H1 (cell line): ENCODE results near the gene WDFY4. TPM values are rescaled to one million over a fixed set of nuclear protein-coding genes. Genes with fewer than 3 reads are reported as not detected.

Experiments
- CTCF ChIA-PET: fragments of 300-600 bp; sonication (Branson Sonifier 250); formaldehyde crosslinking; loops from one replicate; lab custom pipeline; 2021; ENCODE audit not compliant: partially characterized antibody; lab: Charles Lee
- POLR2A ChIA-PET: fragments of 300-600 bp; sonication (Branson Sonifier 250); formaldehyde crosslinking; loops from one replicate; lab custom pipeline; 2021; ENCODE audit warnings: inconsistent platforms; ENCODE audit not compliant: partially characterized antibody; lab: Charles Lee
- DNase-seq, 2 experiments: peaks; one replicate each; pipeline versions ENCODE4 v3.0.0 to v3.0.0-alpha.2; 2010 to 2022; ENCODE audit warnings: low spot score in 2 of 2, low read depth in 1 of 2, mixed read lengths in 1 of 2
- FAIRE-seq: peaks from 2 replicates; lab custom pipeline; 2011; peaks lifted over from hg19 to GRCh38; lab: Jason Lieb, UNC
- H2AFZ ChIP-seq: 2 replicates; pipeline ENCODE4 v1.8.1; 2012; ENCODE audit warnings: low read length, inconsistent platforms
- H2AK5ac ChIP-seq: 2 replicates; pipeline ENCODE4 v1.6.1; 2013; ENCODE audit warnings: low read depth, low read length
- H2BK120ac ChIP-seq: replicated peaks from 2 replicates; pipeline ENCODE3; 2013; ENCODE audit warnings: low read depth, low read length, inconsistent platforms
- H2BK12ac ChIP-seq: 2 replicates; pipeline ENCODE4 v1.6.1; 2013; ENCODE audit warnings: low read depth, low read length
- H2BK15ac ChIP-seq: 2 replicates; pipeline ENCODE4 v1.6.1; 2013; ENCODE audit warnings: low read length
- H2BK20ac ChIP-seq: 2 replicates; pipeline ENCODE4 v1.6.1; 2013; ENCODE audit warnings: low read length
- H2BK5ac ChIP-seq: 2 replicates; pipeline ENCODE4 v1.6.1; 2013; ENCODE audit warnings: low read depth, low read length
- H3K14ac ChIP-seq: 2 replicates; pipeline ENCODE4 v1.6.1; 2013; ENCODE audit warnings: inconsistent platforms; ENCODE audit not compliant: insufficient read length
- H3K18ac ChIP-seq: 2 replicates; pipeline ENCODE4 v1.6.1; 2013; ENCODE audit warnings: low read length; ENCODE audit errors: extremely low read depth
- H3K23ac ChIP-seq: 2 replicates; pipeline ENCODE4 v1.6.1; 2013; ENCODE audit warnings: inconsistent platforms; ENCODE audit not compliant: insufficient read length
- H3K23me2 ChIP-seq: 2 replicates; pipeline ENCODE4 v1.6.1; 2013; ENCODE audit warnings: low read depth, low read length
- H3K27ac ChIP-seq: 2 replicates; pipeline ENCODE4 v1.6.1; 2011; ENCODE audit warnings: low read depth, low read length, inconsistent platforms
- H3K27me3 ChIP-seq, 4 experiments: replicated peaks in 1 of 4; 1 replicate in 1 of 4; 2 replicates in 3 of 4; pipeline versions ENCODE4 v1.6.1 to v1.8.1; 2011 to 2013; ENCODE audit warnings: low read length in 3 of 4, mild to moderate bottlenecking in 3 of 4, inconsistent platforms in 2 of 4, mixed read lengths in 2 of 4, moderate library complexity in 1 of 4; ENCODE audit not compliant: control insufficient read depth in 3 of 4, insufficient read depth in 3 of 4; ENCODE audit errors: extremely low read depth in 1 of 4
- H3K36me3 ChIP-seq, 4 experiments: 2 replicates each; pipeline versions ENCODE4 v1.6.1 to v1.8.1; 2011 to 2013; ENCODE audit warnings: mild to moderate bottlenecking in 4 of 4, low read length in 3 of 4, moderate library complexity in 2 of 4, control low read depth in 1 of 4, inconsistent platforms in 1 of 4; ENCODE audit not compliant: insufficient read depth in 4 of 4, control insufficient read depth in 2 of 4
- H3K4ac ChIP-seq: replicated peaks from 2 replicates; pipeline ENCODE3; 2013; ENCODE audit warnings: low read length, low read depth, mixed read lengths, inconsistent platforms; ENCODE audit not compliant: insufficient read length
- H3K4me1 ChIP-seq, 4 experiments: replicated peaks in 1 of 4; 1 replicate in 1 of 4; 2 replicates in 3 of 4; pipeline versions ENCODE4 v1.6.1 to v1.8.1; 2011 to 2013; ENCODE audit warnings: low read length in 3 of 4, inconsistent platforms in 2 of 4, mixed read lengths in 1 of 4; ENCODE audit not compliant: insufficient read depth in 4 of 4, control insufficient read depth in 3 of 4
- H3K4me2 ChIP-seq, 2 experiments: 2 replicates each; pipeline versions ENCODE4 v1.6.1 to v1.8.1; 2011 to 2013; ENCODE audit warnings: low read depth in 2 of 2, low read length in 2 of 2, control low read depth in 1 of 2, inconsistent platforms in 1 of 2, mild to moderate bottlenecking in 1 of 2; ENCODE audit not compliant: insufficient read depth in 1 of 2
- H3K4me3 ChIP-seq, 4 experiments: fragments of 200-600, 300-600 bp in 1 of 4; sonication (generic), shearing (Covaris generic), sonication (Bioruptor Twin) in 1 of 4; 2 replicates each; pipeline versions ENCODE4 v1.5.1 to v1.8.1; 2011 to 2016; ENCODE audit warnings: low read length in 4 of 4, low read depth in 3 of 4, control low read depth in 2 of 4, inconsistent platforms in 2 of 4, mild to moderate bottlenecking in 2 of 4, mixed read lengths in 1 of 4, moderate library complexity in 1 of 4; ENCODE audit not compliant: insufficient read depth in 2 of 4; ENCODE audit errors: extremely low read depth in 1 of 4
- H3K56ac ChIP-seq: replicated peaks from 2 replicates; pipeline ENCODE3; 2013; ENCODE audit warnings: low read depth, mild to moderate bottlenecking, mixed read lengths, low read length, inconsistent platforms; ENCODE audit not compliant: insufficient read length
- H3K79me1 ChIP-seq: 2 replicates; pipeline ENCODE4 v1.6.1; 2013; ENCODE audit warnings: low read depth, low read length, control low read depth
- H3K79me2 ChIP-seq, 2 experiments: 2 replicates each; pipeline versions ENCODE4 v1.6.1 to v1.8.1; 2012 to 2013; ENCODE audit warnings: low read length in 2 of 2, mild to moderate bottlenecking in 2 of 2, inconsistent platforms in 1 of 2; ENCODE audit not compliant: insufficient read depth in 2 of 2, control insufficient read depth in 1 of 2
- H3K9ac ChIP-seq, 4 experiments: replicated peaks in 1 of 4; 1 replicate in 1 of 4; 2 replicates in 3 of 4; pipeline versions ENCODE4 v1.6.1 to v1.8.1; 2011 to 2013; ENCODE audit warnings: low read depth in 3 of 4, low read length in 3 of 4, control low read depth in 2 of 4, mild to moderate bottlenecking in 2 of 4, moderate library complexity in 2 of 4, inconsistent platforms in 1 of 4; ENCODE audit errors: extremely low read depth in 1 of 4
- H3K9me3 ChIP-seq, 2 experiments: 2 replicates each; pipeline versions ENCODE4 v1.6.1 to v1.8.1; 2012 to 2013; ENCODE audit warnings: mild to moderate bottlenecking in 2 of 2, moderate library complexity in 2 of 2, control low read depth in 1 of 2, inconsistent platforms in 1 of 2, low read depth in 1 of 2, low read length in 1 of 2, mixed read lengths in 1 of 2; ENCODE audit not compliant: insufficient read depth in 2 of 2
- H4K20me1 ChIP-seq, 2 experiments: replicated peaks in 1 of 2; 2 replicates each; pipeline versions ENCODE3 to v1.8.1; 2011 to 2013; ENCODE audit warnings: inconsistent platforms in 2 of 2, low read length in 2 of 2, mild to moderate bottlenecking in 1 of 2; ENCODE audit not compliant: insufficient read depth in 2 of 2, control insufficient read depth in 1 of 2
- H4K5ac ChIP-seq: 2 replicates; pipeline ENCODE4 v1.6.1; 2013; ENCODE audit warnings: low read length, low read depth, mixed read lengths, inconsistent platforms; ENCODE audit not compliant: insufficient read length
- H4K8ac ChIP-seq: 2 replicates; pipeline ENCODE4 v1.8.0; 2013; ENCODE audit warnings: mild to moderate bottlenecking, moderate library complexity, low read length, inconsistent platforms; ENCODE audit not compliant: insufficient read depth; ENCODE audit errors: extremely low read depth
- H4K91ac ChIP-seq: replicated peaks from 2 replicates; pipeline ENCODE3; 2013; ENCODE audit warnings: low read length, mixed read lengths, inconsistent platforms; ENCODE audit not compliant: insufficient read length
- CTBP2 ChIP-seq: IDR thresholded peaks from 2 replicates; pipeline ENCODE4 v1.7.0; 2011; ENCODE audit warnings: borderline replicate concordance, mild to moderate bottlenecking, moderate library complexity, mixed read lengths, low read length; ENCODE audit not compliant: insufficient read depth, insufficient read length
- E2F6 ChIP-seq: IDR thresholded peaks from 2 replicates; pipeline ENCODE4 v1.6.1; 2012; ENCODE audit warnings: inconsistent platforms
- NRF1 ChIP-seq: IDR thresholded peaks from 2 replicates; pipeline ENCODE4 v1.6.1; 2011; ENCODE audit warnings: mild to moderate bottlenecking, low read depth, low read length, improper control_type of control experiment
- POLR2A ChIP-seq, 2 experiments: IDR thresholded peaks; 1 replicate in 1 of 2; 2 replicates in 1 of 2; pipeline ENCODE4 v1.6.1; 2011; ENCODE audit warnings: low read depth in 2 of 2, low read length in 2 of 2, mild to moderate bottlenecking in 2 of 2; ENCODE audit errors: control extremely low read depth in 1 of 2
- SIRT6 ChIP-seq: IDR thresholded peaks from one replicate; pipeline ENCODE4 v1.7.1; 2012; ENCODE audit warnings: low read length, inconsistent platforms
- SP2 ChIP-seq: IDR thresholded peaks from 2 replicates; pipeline ENCODE4 v1.6.1; 2012; ENCODE audit warnings: mild to moderate bottlenecking, low read length, inconsistent platforms
- WGBS, 2 experiments: shearing (Covaris generic) in 1 of 2; methylation state at CpG; one replicate each; pipeline versions ENCODE4 v1.1.6 to v1.1.7; 2013 to 2015; ENCODE audit warnings: low lambda C conversion rate in 2 of 2, mixed read lengths in 2 of 2, inconsistent platforms in 1 of 2, low coverage in 1 of 2, missing lambda C conversion rate in 1 of 2; ENCODE audit not compliant: insufficient replicate concordance in 2 of 2, insufficient coverage in 1 of 2, insufficient read length in 1 of 2; ENCODE audit errors: extremely low coverage in 1 of 2, missing lambda C conversion rate in 1 of 2; 5-methylcytosine and 5-hydroxymethylcytosine counted together
- polyA plus RNA-seq, 7 experiments: library from polyadenylated mRNA; depleted of rRNA in 3 of 7; stranded (reverse) in 5 of 7; unstranded in 2 of 7; fragments of >200 nt in 5 of 7; fragments of 200-250 nt in 2 of 7; gene quantifications; 1 replicate in 5 of 7; 2 replicates in 1 of 7; 4 replicates in 1 of 7; pipeline versions ENCODE4 v1.2.1 to v1.2.3, GENCODE V29; 2011 to 2013; ENCODE audit warnings: missing spikeins in 2 of 7, mixed read lengths in 2 of 7
- total RNA-seq: library from RNA; stranded (reverse); fragmentation: NEBNext Ultra II Directional; extraction: Animal tissue kit (Norgen Biotek cat#: 25700); gene quantifications from 2 replicates; pipeline ENCODE4 v1.2.1, GENCODE V29; 2021

Gene WDFY4
- total and polyA plus RNA-seq, 2 of the 8 experiments (the other 6 are each of a cell fraction or from before 2014, with no cell fraction given) = not detected

- Histone ChIP-seq H3K79me2 (no peaks in the 10 kb centered on the region), H4K20me1 (peaks cover 0 to 4% of the 10 kb centered on the region in 2 experiments), H3K9ac (no peak overlapping the region), H3K36me3 (no peaks in the 10 kb centered on the region), H4K91ac (no peak overlapping the region), H3K23ac (no peak overlapping the region), H3K18ac (no peak overlapping the region), H3K23me2 (peaks cover 6% of the 10 kb centered on the region; the same call in 1 of the 2 replicates), H2BK5ac (no peak overlapping the region), H3K4me3 (no peak overlapping the region), H2BK120ac (no peak overlapping the region), H3K27me3 (peaks cover 0 to 4% (median 2%) of the 10 kb centered on the region in 4 experiments; a peak in 2 of 7 replicates), H3K4me2 (no peak overlapping the region), H3K56ac (no peak overlapping the region), H2BK15ac (no peak overlapping the region), H3K4ac (no peak overlapping the region), H4K5ac (no peak overlapping the region), H2AFZ (no peak overlapping the region), H2BK12ac (no peak overlapping the region), H2AK5ac (no peak overlapping the region), H3K27ac (no peak overlapping the region), H3K9me3 (no peaks in the 10 kb centered on the region), H3K14ac (no peak overlapping the region), H3K79me1 (no peaks in the 10 kb centered on the region), H3K4me1 (peaks cover 0 to 9% (median 3%) of the 10 kb centered on the region in 4 experiments; a peak in 3 of 7 replicates), H4K8ac (no peak overlapping the region), H2BK20ac (no peak overlapping the region)
- POLR2A ChIA-PET = no interaction called here
- no peak for FAIRE-seq
- CTCF ChIA-PET = interaction anchor here (1.2 to 1.6 kb wide), 2 partner anchors 43 to 356 kb away, joined by 3 to 4 read pairs; no protein-coding TSS in a partner anchor
- no peak for DNase-seq
- 91% methylated on average over 2 of the region's 2 CpGs; no CpG with 5 or more reads in 1 of the 2 experiments for WGBS, 2 experiments
- TF ChIP-seq E2F6 (no peak), NRF1 (no peak), POLR2A (IDR thresholded peaks at IDR 0.05; ENCODE audit: control extremely low read depth in 1 of 2, low read depth in 2 of 2, low read length in 2 of 2) (no peak), SIRT6 (no peak), CTBP2 (no peak), SP2 (no peak)
Observed at GRCh38 chr10:48807791-48808470, 123.3 kb downstream of the WDFY4 start.
